GM12878 (cell line): Measurements from ENCODE around the gene MEIS1. TPM values are rescaled to one million over a fixed set of nuclear protein-coding genes. Genes with fewer than 3 reads are reported as not detected.

Experiments
- ATAC-seq: fragments of 200-7000 bp; cut with Tn5 transposase; 3 replicates; pipeline ENCODE4 v1.9.1; 2020; ENCODE audit warnings: mild to moderate bottlenecking, moderate library complexity
- BruUV-seq: library from RNA; stranded (reverse); fragments of 400-500 nt; replicated peaks from 2 replicates; lab custom pipeline; 2021; lab: Mats Ljungman, UMichigan
- CTCF ChIA-PET: fragments of 300-600 bp; sonication (Branson Sonifier 250); formaldehyde crosslinking; extraction: SDS; loops from one replicate; lab custom pipeline; 2021; ENCODE audit warnings: inconsistent platforms; lab: Yijun Ruan, JAX
- POLR2A ChIA-PET: fragments of 350-600 bp; formaldehyde crosslinking; extraction: SDS; loops from one replicate; lab custom pipeline; 2021; ENCODE audit warnings: inconsistent platforms; lab: Charles Lee
- RAD21 ChIA-PET: fragments of 300-600 bp; sonication (Branson Sonifier 250); formaldehyde crosslinking; loops from one replicate; lab custom pipeline; 2023; ENCODE audit warnings: antibody characterized with exemption; ENCODE audit not compliant: unreplicated experiment; lab: Charles Lee
- SMC1A ChIA-PET: fragments of 300-600 bp; sonication (Branson Sonifier 250); formaldehyde crosslinking; loops from one replicate; lab custom pipeline; 2023; ENCODE audit not compliant: unreplicated experiment, uncharacterized antibody; lab: Charles Lee
- DNase-seq: peaks from one replicate; pipeline ENCODE4 v3.0.0-alpha.2; 2011; ENCODE audit warnings: low read depth, low spot score
- FAIRE-seq: peaks from 3 replicates; lab custom pipeline; 2011; peaks lifted over from hg19 to GRCh38; lab: Jason Lieb, UNC
- H2AFZ ChIP-seq: 2 replicates; pipeline ENCODE4 v1.6.0; 2011; ENCODE audit warnings: low read depth, low read length, control low read depth; ENCODE audit not compliant: control insufficient read depth
- H3K27ac ChIP-seq: 2 replicates; pipeline ENCODE4 v1.5.1; 2011; ENCODE audit warnings: control low read depth; ENCODE audit not compliant: control insufficient read depth, insufficient read depth
- H3K27me3 ChIP-seq, 2 experiments: replicated peaks in 1 of 2; 2 replicates each; pipeline versions ENCODE4 v1.6.0 to v1.6.1; 2011; ENCODE audit warnings: low read length in 1 of 2; ENCODE audit not compliant: control insufficient read depth in 2 of 2, insufficient read depth in 2 of 2
- H3K36me3 ChIP-seq, 2 experiments: 2 replicates each; pipeline ENCODE4 v1.5.1; 2011; ENCODE audit warnings: low read length in 1 of 2; ENCODE audit not compliant: control insufficient read depth in 2 of 2, insufficient read depth in 2 of 2
- H3K4me1 ChIP-seq: 2 replicates; pipeline ENCODE4 v1.6.1; 2011; ENCODE audit warnings: mild to moderate bottlenecking, low read length, moderate library complexity, mixed read lengths; ENCODE audit not compliant: control insufficient read depth, insufficient read depth
- H3K4me2 ChIP-seq: 2 replicates; pipeline ENCODE4 v1.6.0; 2011; ENCODE audit warnings: control low read depth; ENCODE audit not compliant: control insufficient read depth, insufficient read depth
- H3K4me3 ChIP-seq: fragments of 200-600 bp; sonication (generic); 2 replicates; pipeline ENCODE4 v1.5.1; 2016
- H3K79me2 ChIP-seq: 2 replicates; pipeline ENCODE4 v1.6.0; 2011; ENCODE audit warnings: low read length; ENCODE audit not compliant: control insufficient read depth, insufficient read depth
- H3K9ac ChIP-seq: 2 replicates; pipeline ENCODE4 v1.8.0; 2011; ENCODE audit warnings: low read length, control low read depth, mixed read lengths; ENCODE audit not compliant: control insufficient read depth, insufficient read depth
- H3K9me3 ChIP-seq: replicated peaks from 3 replicates; pipeline ENCODE4 v1.5.1; 2011; ENCODE audit warnings: mild to moderate bottlenecking, low read length; ENCODE audit not compliant: control insufficient read depth, insufficient read depth
- H4K20me1 ChIP-seq: 2 replicates; pipeline ENCODE4 v1.6.0; 2011; ENCODE audit not compliant: control insufficient read depth, insufficient read depth
- BMI1 ChIP-seq: fragments of 450-650 bp; IDR thresholded peaks from 2 replicates; pipeline ENCODE4 v1.6.1; 2016; ENCODE audit warnings: mild to moderate bottlenecking, moderate library complexity, borderline replicate concordance
- GABPA ChIP-seq: IDR thresholded peaks from 2 replicates; pipeline ENCODE4 v1.6.1; 2014; ENCODE audit warnings: antibody characterized with exemption, low read depth, mild to moderate bottlenecking, inconsistent platforms
- KLF5 ChIP-seq: fragments of 450-650 bp; IDR thresholded peaks from 2 replicates; pipeline ENCODE4 v1.6.1; 2014; ENCODE audit warnings: mild to moderate bottlenecking; ENCODE audit not compliant: partially characterized antibody
- NBN ChIP-seq: fragments of 450-650 bp; IDR thresholded peaks from 2 replicates; pipeline ENCODE4 v1.6.1; 2016
- PML ChIP-seq: IDR thresholded peaks from 2 replicates; pipeline ENCODE4 v1.6.1; 2012; ENCODE audit warnings: low read length, inconsistent platforms
- POLR2A ChIP-seq: IDR thresholded peaks from 2 replicates; pipeline ENCODE4 v1.6.1; 2011; ENCODE audit warnings: low read depth, mild to moderate bottlenecking, low read length
- RELA ChIP-seq: fragments of 450-650 bp; IDR thresholded peaks from 2 replicates; pipeline ENCODE4 v1.8.0; 2014; ENCODE audit warnings: borderline replicate concordance; ENCODE audit not compliant: partially characterized antibody
- SREBF2 ChIP-seq: IDR thresholded peaks from 2 replicates; pipeline ENCODE4 v1.6.1; 2012; ENCODE audit warnings: mild to moderate bottlenecking, low read length
- SUZ12 ChIP-seq: fragments of 200-600 bp; sonication (generic); IDR thresholded peaks from one replicate; pipeline ENCODE4 v1.6.1; 2018; ENCODE audit warnings: antibody characterized with exemption, mild to moderate bottlenecking; ENCODE audit not compliant: unreplicated experiment
- TAF1 ChIP-seq: IDR thresholded peaks from 2 replicates; pipeline ENCODE4 v1.6.1; 2011; ENCODE audit warnings: mild to moderate bottlenecking, low read depth, low read length, borderline replicate concordance
- YY1 ChIP-seq: IDR thresholded peaks from 2 replicates; pipeline ENCODE4 v1.6.1; 2011; ENCODE audit warnings: low read depth, mild to moderate bottlenecking, low read length
- WGBS: methylation state at CpG from one replicate; pipeline ENCODE4 v1.1.6; 2016; ENCODE audit warnings: low lambda C conversion rate; ENCODE audit not compliant: insufficient replicate concordance, insufficient coverage; ENCODE audit errors: missing lambda C conversion rate; 5-methylcytosine and 5-hydroxymethylcytosine counted together
- in situ Hi-C: fragments of 300-500 bp; cut with MboI; formaldehyde crosslinking; loops from 9 replicates; pipeline ENCODE4 v1.14.3; 2018; ENCODE audit warnings: mixed read lengths
- intact Hi-C: fragments of 100-400 bp; cut with micrococcal nuclease; formaldehyde crosslinking; loops from one replicate; pipeline ENCODE4 v1.14.2; 2022; ENCODE audit not compliant: unreplicated experiment
- polyA plus RNA-seq, 11 experiments: library from polyadenylated mRNA; depleted of rRNA in 4 of 11; unstranded in 6 of 11; stranded (reverse) in 5 of 11; fragments of >200 nt; fragmentation: Nextera tagmentation in 4 of 11; fragmentation: Illumina TruSeq in 1 of 11; extraction: Ambion mirVana in 4 of 11; extraction: Trizol in 1 of 11; gene quantifications; 1 replicate in 1 of 11; 2 replicates in 10 of 11; pipeline versions ENCODE4 v1.2.1 to v1.2.3, GENCODE V29; 2011 to 2016; ENCODE audit warnings: inconsistent platforms in 2 of 11, missing spikeins in 2 of 11, low read depth in 1 of 11
- total RNA-seq, 4 experiments: library from RNA; depleted of rRNA in 3 of 4; stranded (reverse); fragments of >200 nt in 3 of 4; fragmentation: Illumina TruSeq in 1 of 4; extraction: Trizol in 1 of 4; gene quantifications; 2 replicates each; pipeline versions ENCODE4 v1.2.1 to v1.2.3, GENCODE V29; 2013 to 2021
- TF ChIP-seq, protein P1 (sequence below): fragments of 450-650 bp; IDR thresholded peaks from 2 replicates; pipeline ENCODE4 v1.6.1; 2017; ENCODE audit warnings: mild to moderate bottlenecking, moderate library complexity
- TF ChIP-seq, protein P2 (sequence below): fragments of 450-650 bp; conservative IDR thresholded peaks from 2 replicates; pipeline ENCODE4 v1.6.1; 2017; ENCODE audit warnings: mild to moderate bottlenecking, moderate library complexity
- TF ChIP-seq, protein P3 (sequence below): fragments of 150-350 bp; IDR thresholded peaks from 2 replicates; pipeline ENCODE4 v1.6.1; 2014; ENCODE audit warnings: mild to moderate bottlenecking, low read depth, low read length
- TF ChIP-seq, protein P4 (sequence below): fragments of 450-650 bp; formaldehyde crosslinking; IDR thresholded peaks from 2 replicates; pipeline ENCODE4 v1.4.0; 2020; ENCODE audit warnings: mild to moderate bottlenecking, moderate library complexity

MEIS1 gene
- total and polyA plus RNA-seq, 10 of the 15 experiments (the other 5 are each of a cell fraction or from before 2014, with no cell fraction given), result 0.04 to 0.31 (median 0.14) TPM; not detected in 6

DNA sequence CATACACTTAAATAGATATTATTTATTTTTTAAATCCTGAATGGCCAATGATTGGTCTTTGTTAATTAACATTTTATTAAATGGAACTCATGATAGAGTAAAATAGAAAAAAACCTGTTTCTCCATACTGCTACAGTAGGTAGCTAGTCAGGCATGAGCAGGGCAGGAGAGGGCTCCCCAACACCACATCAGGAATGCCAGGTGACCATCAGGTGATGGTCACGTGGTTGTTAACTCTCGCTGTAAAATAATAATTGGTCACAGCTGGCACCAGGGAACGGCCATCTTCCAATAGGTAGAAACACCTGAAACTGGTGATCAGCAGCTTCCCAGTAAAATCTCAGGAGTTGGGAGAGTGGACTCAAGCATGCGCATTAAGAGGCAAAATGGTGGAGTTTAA is 172.2 kb downstream of the MEIS1 start:
- CTCF ChIA-PET, result no interaction called here
- Histone ChIP-seq H3K27me3 (no peaks in the 10 kb centered on the region), H3K36me3 (no peaks in the 10 kb centered on the region), H3K4me1 (no peaks in the 10 kb centered on the region), H3K27ac (no peak overlapping the region), H4K20me1 (no peaks in the 10 kb centered on the region), H3K79me2 (no peaks in the 10 kb centered on the region), H3K4me2 (no peak overlapping the region), H3K4me3 (no peak overlapping the region), H3K9ac (no peak overlapping the region), H3K9me3 (no peaks in the 10 kb centered on the region), H2AFZ (no peak overlapping the region)
- DNase-seq (no peak), FAIRE-seq (no peak), ATAC-seq (no peak)
- 47% methylated on average over 4 of the region's 4 CpGs for WGBS
- SMC1A ChIA-PET, result no interaction called here
- POLR2A ChIA-PET, result no interaction called here
- BruUV-seq, result no TSS peak
- intact Hi-C loops, result no loop called here
- RAD21 ChIA-PET, result no interaction called here
- in situ Hi-C loops, result no loop called here
- TF ChIP-seq, protein P1, sequence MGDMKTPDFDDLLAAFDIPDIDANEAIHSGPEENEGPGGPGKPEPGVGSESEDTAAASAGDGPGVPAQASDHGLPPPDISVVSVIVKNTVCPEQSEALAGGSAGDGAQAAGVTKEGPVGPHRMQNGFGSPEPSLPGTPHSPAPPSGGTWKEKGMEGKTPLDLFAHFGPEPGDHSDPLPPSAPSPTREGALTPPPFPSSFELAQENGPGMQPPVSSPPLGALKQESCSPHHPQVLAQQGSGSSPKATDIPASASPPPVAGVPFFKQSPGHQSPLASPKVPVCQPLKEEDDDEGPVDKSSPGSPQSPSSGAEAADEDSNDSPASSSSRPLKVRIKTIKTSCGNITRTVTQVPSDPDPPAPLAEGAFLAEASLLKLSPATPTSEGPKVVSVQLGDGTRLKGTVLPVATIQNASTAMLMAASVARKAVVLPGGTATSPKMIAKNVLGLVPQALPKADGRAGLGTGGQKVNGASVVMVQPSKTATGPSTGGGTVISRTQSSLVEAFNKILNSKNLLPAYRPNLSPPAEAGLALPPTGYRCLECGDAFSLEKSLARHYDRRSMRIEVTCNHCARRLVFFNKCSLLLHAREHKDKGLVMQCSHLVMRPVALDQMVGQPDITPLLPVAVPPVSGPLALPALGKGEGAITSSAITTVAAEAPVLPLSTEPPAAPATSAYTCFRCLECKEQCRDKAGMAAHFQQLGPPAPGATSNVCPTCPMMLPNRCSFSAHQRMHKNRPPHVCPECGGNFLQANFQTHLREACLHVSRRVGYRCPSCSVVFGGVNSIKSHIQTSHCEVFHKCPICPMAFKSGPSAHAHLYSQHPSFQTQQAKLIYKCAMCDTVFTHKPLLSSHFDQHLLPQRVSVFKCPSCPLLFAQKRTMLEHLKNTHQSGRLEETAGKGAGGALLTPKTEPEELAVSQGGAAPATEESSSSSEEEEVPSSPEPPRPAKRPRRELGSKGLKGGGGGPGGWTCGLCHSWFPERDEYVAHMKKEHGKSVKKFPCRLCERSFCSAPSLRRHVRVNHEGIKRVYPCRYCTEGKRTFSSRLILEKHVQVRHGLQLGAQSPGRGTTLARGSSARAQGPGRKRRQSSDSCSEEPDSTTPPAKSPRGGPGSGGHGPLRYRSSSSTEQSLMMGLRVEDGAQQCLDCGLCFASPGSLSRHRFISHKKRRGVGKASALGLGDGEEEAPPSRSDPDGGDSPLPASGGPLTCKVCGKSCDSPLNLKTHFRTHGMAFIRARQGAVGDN, result no peak
- TF ChIP-seq, protein P2, sequence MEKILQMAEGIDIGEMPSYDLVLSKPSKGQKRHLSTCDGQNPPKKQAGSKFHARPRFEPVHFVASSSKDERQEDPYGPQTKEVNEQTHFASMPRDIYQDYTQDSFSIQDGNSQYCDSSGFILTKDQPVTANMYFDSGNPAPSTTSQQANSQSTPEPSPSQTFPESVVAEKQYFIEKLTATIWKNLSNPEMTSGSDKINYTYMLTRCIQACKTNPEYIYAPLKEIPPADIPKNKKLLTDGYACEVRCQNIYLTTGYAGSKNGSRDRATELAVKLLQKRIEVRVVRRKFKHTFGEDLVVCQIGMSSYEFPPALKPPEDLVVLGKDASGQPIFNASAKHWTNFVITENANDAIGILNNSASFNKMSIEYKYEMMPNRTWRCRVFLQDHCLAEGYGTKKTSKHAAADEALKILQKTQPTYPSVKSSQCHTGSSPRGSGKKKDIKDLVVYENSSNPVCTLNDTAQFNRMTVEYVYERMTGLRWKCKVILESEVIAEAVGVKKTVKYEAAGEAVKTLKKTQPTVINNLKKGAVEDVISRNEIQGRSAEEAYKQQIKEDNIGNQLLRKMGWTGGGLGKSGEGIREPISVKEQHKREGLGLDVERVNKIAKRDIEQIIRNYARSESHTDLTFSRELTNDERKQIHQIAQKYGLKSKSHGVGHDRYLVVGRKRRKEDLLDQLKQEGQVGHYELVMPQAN, result no peak
- TF ChIP-seq GABPA (no peak), PML (no peak), BMI1 (no peak), SUZ12 (no peak), POLR2A (no peak), NBN (no peak), YY1 (no peak), KLF5 (no peak), TAF1 (no peak), RELA (no peak), SREBF2 (no peak)
- TF ChIP-seq, protein P3, sequence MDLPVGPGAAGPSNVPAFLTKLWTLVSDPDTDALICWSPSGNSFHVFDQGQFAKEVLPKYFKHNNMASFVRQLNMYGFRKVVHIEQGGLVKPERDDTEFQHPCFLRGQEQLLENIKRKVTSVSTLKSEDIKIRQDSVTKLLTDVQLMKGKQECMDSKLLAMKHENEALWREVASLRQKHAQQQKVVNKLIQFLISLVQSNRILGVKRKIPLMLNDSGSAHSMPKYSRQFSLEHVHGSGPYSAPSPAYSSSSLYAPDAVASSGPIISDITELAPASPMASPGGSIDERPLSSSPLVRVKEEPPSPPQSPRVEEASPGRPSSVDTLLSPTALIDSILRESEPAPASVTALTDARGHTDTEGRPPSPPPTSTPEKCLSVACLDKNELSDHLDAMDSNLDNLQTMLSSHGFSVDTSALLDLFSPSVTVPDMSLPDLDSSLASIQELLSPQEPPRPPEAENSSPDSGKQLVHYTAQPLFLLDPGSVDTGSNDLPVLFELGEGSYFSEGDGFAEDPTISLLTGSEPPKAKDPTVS, result no peak
- TF ChIP-seq, protein P4, sequence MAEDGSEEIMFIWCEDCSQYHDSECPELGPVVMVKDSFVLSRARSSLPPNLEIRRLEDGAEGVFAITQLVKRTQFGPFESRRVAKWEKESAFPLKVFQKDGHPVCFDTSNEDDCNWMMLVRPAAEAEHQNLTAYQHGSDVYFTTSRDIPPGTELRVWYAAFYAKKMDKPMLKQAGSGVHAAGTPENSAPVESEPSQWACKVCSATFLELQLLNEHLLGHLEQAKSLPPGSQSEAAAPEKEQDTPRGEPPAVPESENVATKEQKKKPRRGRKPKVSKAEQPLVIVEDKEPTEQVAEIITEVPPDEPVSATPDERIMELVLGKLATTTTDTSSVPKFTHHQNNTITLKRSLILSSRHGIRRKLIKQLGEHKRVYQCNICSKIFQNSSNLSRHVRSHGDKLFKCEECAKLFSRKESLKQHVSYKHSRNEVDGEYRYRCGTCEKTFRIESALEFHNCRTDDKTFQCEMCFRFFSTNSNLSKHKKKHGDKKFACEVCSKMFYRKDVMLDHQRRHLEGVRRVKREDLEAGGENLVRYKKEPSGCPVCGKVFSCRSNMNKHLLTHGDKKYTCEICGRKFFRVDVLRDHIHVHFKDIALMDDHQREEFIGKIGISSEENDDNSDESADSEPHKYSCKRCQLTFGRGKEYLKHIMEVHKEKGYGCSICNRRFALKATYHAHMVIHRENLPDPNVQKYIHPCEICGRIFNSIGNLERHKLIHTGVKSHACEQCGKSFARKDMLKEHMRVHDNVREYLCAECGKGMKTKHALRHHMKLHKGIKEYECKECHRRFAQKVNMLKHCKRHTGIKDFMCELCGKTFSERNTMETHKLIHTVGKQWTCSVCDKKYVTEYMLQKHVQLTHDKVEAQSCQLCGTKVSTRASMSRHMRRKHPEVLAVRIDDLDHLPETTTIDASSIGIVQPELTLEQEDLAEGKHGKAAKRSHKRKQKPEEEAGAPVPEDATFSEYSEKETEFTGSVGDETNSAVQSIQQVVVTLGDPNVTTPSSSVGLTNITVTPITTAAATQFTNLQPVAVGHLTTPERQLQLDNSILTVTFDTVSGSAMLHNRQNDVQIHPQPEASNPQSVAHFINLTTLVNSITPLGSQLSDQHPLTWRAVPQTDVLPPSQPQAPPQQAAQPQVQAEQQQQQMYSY, result no peak
